Measurements from ENCODE around the gene OBP2A. TPM values are rescaled to one million over a fixed set of nuclear protein-coding genes. Genes with fewer than 3 reads are reported as not detected.

The OBP2A gene
- total RNA-seq, 2 experiments from 2014 or later, result not detected

DNA sequence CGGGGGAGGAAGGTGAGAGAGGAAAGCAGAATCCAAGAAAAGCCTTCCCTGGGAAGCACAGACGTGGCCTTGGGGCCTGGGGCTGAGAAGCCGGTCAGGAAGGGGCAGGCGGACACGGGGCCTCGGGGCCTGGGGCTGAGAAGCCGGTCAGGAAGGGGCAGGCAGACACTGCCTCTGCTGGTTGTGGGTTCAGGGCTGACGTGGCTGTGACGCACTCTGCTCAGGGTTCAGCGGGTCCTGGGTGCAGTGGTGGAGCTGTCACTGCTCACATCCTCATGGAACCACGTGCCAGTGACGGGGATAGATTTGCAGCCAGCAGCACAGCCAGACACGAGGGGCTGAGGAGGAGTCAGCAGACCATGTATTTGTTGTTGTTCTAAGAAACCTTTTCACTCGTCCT lies 28.4 kb downstream of the OBP2A start:
- Histone ChIP-seq H3K27ac (ENCODE audit: low read depth, low read length, poor library complexity, severe bottlenecking) (no peak overlapping the region), H2AFZ (ENCODE audit: low read length) (no peak overlapping the region), H3K36me3 (ENCODE audit: insufficient read depth, low read length) (no peaks in the 10 kb centered on the region), H3K9me2 (ENCODE audit: insufficient read depth, low read length) (no peaks in the 10 kb centered on the region), H3K4me3 (ENCODE audit: low read depth, low read length, poor library complexity, severe bottlenecking) (no peak overlapping the region), H3K4me2 (ENCODE audit: low read length) (no peak overlapping the region), H3K4me1 (ENCODE audit: insufficient read depth, low read length, poor library complexity, severe bottlenecking) (no peaks in the 10 kb centered on the region), H3K9me3 (ENCODE audit: low read length) (no peaks in the 10 kb centered on the region), H4K20me1 (ENCODE audit: insufficient read depth, low read length) (no peaks in the 10 kb centered on the region), H3K79me2 (ENCODE audit: insufficient read depth, low read depth, low read length) (no peaks in the 10 kb centered on the region)
- CTCF ChIA-PET (ENCODE audit: unreplicated experiment), result no interaction called here
- no TSS peak for BruUV-seq (replicated peaks)
- POLR2A ChIA-PET, result no interaction called here
- TF ChIP-seq, protein P1, sequence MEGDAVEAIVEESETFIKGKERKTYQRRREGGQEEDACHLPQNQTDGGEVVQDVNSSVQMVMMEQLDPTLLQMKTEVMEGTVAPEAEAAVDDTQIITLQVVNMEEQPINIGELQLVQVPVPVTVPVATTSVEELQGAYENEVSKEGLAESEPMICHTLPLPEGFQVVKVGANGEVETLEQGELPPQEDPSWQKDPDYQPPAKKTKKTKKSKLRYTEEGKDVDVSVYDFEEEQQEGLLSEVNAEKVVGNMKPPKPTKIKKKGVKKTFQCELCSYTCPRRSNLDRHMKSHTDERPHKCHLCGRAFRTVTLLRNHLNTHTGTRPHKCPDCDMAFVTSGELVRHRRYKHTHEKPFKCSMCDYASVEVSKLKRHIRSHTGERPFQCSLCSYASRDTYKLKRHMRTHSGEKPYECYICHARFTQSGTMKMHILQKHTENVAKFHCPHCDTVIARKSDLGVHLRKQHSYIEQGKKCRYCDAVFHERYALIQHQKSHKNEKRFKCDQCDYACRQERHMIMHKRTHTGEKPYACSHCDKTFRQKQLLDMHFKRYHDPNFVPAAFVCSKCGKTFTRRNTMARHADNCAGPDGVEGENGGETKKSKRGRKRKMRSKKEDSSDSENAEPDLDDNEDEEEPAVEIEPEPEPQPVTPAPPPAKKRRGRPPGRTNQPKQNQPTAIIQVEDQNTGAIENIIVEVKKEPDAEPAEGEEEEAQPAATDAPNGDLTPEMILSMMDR (conservative IDR thresholded peaks at IDR 0.05; ENCODE audit: low read length), result no peak
- no peak for TF ChIP-seq EZH2phosphoT487 (IDR thresholded peaks at IDR 0.05; ENCODE audit: borderline replicate concordance, low read depth, low read length)
- DNase-seq (ENCODE audit: low spot score), result no peak
- intact Hi-C loops (cut with micrococcal nuclease; ENCODE audit: unreplicated experiment), result no loop called here

GRCh38 chr9:135574943-135575342 lies 29.0 kb downstream of the OBP2A start:
- Histone ChIP-seq H4K20me1 (ENCODE audit: insufficient read depth, low read length) (no peaks in the 10 kb centered on the region), H3K4me2 (ENCODE audit: low read length) (no peak overlapping the region), H3K9me3 (ENCODE audit: low read length) (no peaks in the 10 kb centered on the region), H3K27ac (ENCODE audit: low read depth, low read length, poor library complexity, severe bottlenecking) (no peak overlapping the region), H3K4me1 (ENCODE audit: insufficient read depth, low read length, poor library complexity, severe bottlenecking) (no peaks in the 10 kb centered on the region), H3K9me2 (ENCODE audit: insufficient read depth, low read length) (no peaks in the 10 kb centered on the region), H3K4me3 (ENCODE audit: low read depth, low read length, poor library complexity, severe bottlenecking) (no peak overlapping the region), H3K36me3 (ENCODE audit: insufficient read depth, low read length) (no peaks in the 10 kb centered on the region), H2AFZ (ENCODE audit: low read length) (no peak overlapping the region), H3K79me2 (ENCODE audit: insufficient read depth, low read depth, low read length) (no peaks in the 10 kb centered on the region)
- CTCF ChIA-PET (ENCODE audit: unreplicated experiment), result no interaction called here
- BruUV-seq (replicated peaks), result no TSS peak
- TF ChIP-seq EZH2phosphoT487 (IDR thresholded peaks at IDR 0.05; ENCODE audit: borderline replicate concordance, low read depth, low read length), result no peak
- TF ChIP-seq, protein P1 (conservative IDR thresholded peaks at IDR 0.05; ENCODE audit: low read length), result no peak
- intact Hi-C loops (cut with micrococcal nuclease; ENCODE audit: unreplicated experiment), result no loop called here
- POLR2A ChIA-PET, result no interaction called here
- no peak for DNase-seq (ENCODE audit: low spot score)

DNA sequence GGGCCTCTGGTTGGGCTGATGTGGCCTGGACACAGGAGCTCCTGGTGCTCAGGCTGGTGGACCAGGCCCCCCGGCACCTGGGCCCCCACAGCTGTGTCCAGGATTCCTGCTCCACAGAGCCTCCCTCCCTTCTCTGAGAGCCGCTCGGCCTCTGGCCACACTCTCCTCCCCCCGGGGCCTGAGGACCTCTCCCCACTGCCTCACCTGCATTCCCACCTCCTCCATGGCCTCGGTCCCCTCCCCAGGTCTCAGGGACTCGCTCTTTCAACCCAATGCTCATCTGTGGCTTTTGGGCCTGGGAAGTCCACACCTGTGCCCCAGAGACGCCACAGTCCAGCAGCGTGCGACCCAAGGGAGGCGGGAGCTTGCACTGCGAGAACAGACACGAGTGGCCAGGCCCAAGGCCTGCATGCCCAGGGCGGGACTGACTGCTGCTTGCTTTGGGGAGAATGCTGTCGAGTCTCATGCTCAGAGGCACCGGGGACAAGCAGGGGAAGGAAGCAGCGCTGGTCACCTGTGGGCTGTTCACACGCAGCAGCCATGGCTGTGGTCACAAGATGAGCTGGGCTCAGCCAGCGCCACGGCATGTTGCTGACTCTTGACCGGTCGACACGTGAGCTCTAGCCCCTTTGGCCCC lies 30.2 kb downstream of the OBP2A start:
- Histone ChIP-seq H3K79me2 (ENCODE audit: insufficient read depth, low read depth, low read length) (no peaks in the 10 kb centered on the region), H3K4me1 (ENCODE audit: insufficient read depth, low read length, poor library complexity, severe bottlenecking) (no peaks in the 10 kb centered on the region), H4K20me1 (ENCODE audit: insufficient read depth, low read length) (no peaks in the 10 kb centered on the region), H3K4me3 (ENCODE audit: low read depth, low read length, poor library complexity, severe bottlenecking) (no peak overlapping the region), H3K36me3 (ENCODE audit: insufficient read depth, low read length) (no peaks in the 10 kb centered on the region), H3K4me2 (ENCODE audit: low read length) (no peak overlapping the region), H3K27ac (ENCODE audit: low read depth, low read length, poor library complexity, severe bottlenecking) (no peak overlapping the region), H2AFZ (ENCODE audit: low read length) (no peak overlapping the region), H3K9me3 (ENCODE audit: low read length) (no peaks in the 10 kb centered on the region), H3K9me2 (ENCODE audit: insufficient read depth, low read length) (no peaks in the 10 kb centered on the region)
- intact Hi-C loops (cut with micrococcal nuclease; ENCODE audit: unreplicated experiment), result no loop called here
- BruUV-seq (replicated peaks), result no TSS peak
- DNase-seq (ENCODE audit: low spot score), result no peak
- ChIA-PET CTCF (ENCODE audit: unreplicated experiment) (no interaction called here), POLR2A (no interaction called here)
- TF ChIP-seq EZH2phosphoT487 (IDR thresholded peaks at IDR 0.05; ENCODE audit: borderline replicate concordance, low read depth, low read length), result no peak
- TF ChIP-seq, protein P1 (conservative IDR thresholded peaks at IDR 0.05; ENCODE audit: low read length), result no peak
